GM12891 (cell line): ENCODE measurements around the gene BTG4.

Experiments used
- POLR2A ChIP-seq: IDR thresholded peaks from 2 replicates; pipeline ENCODE4 v1.6.1; 2011; ENCODE audit warnings: low read depth, low read length, control low read depth
- POLR2AphosphoS5 ChIP-seq: IDR thresholded peaks from 2 replicates; pipeline ENCODE4 v1.6.1; 2011; ENCODE audit warnings: low read depth, low read length, control low read depth
- POU2F2 ChIP-seq: IDR thresholded peaks from 2 replicates; pipeline ENCODE4 v1.6.1; 2011; ENCODE audit warnings: low read depth, mild to moderate bottlenecking, control low read depth, low read length, moderate library complexity
- SPI1 ChIP-seq: IDR thresholded peaks from 2 replicates; pipeline ENCODE4 v1.6.1; 2011; ENCODE audit warnings: low read depth, low read length, control low read depth
- TAF1 ChIP-seq: IDR thresholded peaks from 2 replicates; pipeline ENCODE4 v1.6.1; 2011; ENCODE audit warnings: low read depth, low read length, control low read depth

DNA sequence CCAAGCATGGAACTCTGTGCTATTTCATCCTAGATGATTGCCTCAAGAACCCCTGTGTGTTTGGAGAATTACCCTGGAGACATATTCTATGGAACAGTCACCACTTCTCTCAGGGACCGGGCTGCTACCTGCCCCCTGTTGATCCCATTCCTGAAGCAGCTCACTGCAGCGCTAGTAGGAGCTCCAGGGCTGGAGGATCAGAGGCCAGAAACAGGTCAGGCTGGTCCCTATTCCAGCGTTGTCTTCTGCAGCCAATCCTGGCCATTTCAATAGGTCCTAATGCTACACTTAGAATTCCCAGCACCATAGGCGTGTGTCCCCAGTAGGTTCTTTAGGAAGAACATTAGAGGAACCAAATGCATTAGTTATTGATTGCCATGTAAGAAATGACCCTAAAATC, 48.9 kb downstream of the BTG4 start:
- no peak for TF ChIP-seq POLR2AphosphoS5
- no peak for TF ChIP-seq POLR2A
- no peak for TF ChIP-seq POU2F2
- no peak for TF ChIP-seq SPI1
- no peak for TF ChIP-seq TAF1
